K562 (cell line): ENCODE results near the gene ELOVL7. TPM values are rescaled to one million over a fixed set of nuclear protein-coding genes. Genes with fewer than 3 reads are reported as not detected.

Experiments
- CBX8 ChIP-seq: fragments of 200-600 bp; sonication (generic); IDR thresholded peaks from 2 replicates; pipeline ENCODE4 v1.6.1; 2012; ENCODE audit warnings: borderline replicate concordance, mixed run types, low read depth, mild to moderate bottlenecking, moderate library complexity, mixed read lengths, low read length, control low read depth, inconsistent platforms; ENCODE audit not compliant: poor library complexity, severe bottlenecking; ENCODE audit errors: extremely low read depth
- ELF4 ChIP-seq: fragments of 450-650 bp; formaldehyde crosslinking; IDR thresholded peaks from 2 replicates; pipeline ENCODE4 v1.4.0; 2022; ENCODE audit warnings: missing genetic modification characterization
- EZH2 ChIP-seq: IDR thresholded peaks from 2 replicates; pipeline ENCODE4 v1.6.1; 2012; ENCODE audit warnings: low read depth, mild to moderate bottlenecking, inconsistent platforms, low read length, borderline replicate concordance
- GABPB2 ChIP-seq: fragments of 250-450 bp; sonication (Bioruptor Pico); conservative IDR thresholded peaks from 2 replicates; pipeline ENCODE4 v1.5.1; 2021; ENCODE audit warnings: mild to moderate bottlenecking
- HCFC1 ChIP-seq: IDR thresholded peaks from 2 replicates; pipeline ENCODE4 v1.6.1; 2012; ENCODE audit warnings: low read depth, low read length, improper control_type of control experiment
- ILF3 ChIP-seq: fragments of 450-650 bp; IDR thresholded peaks from 2 replicates; pipeline ENCODE4 v1.6.1; 2018; ENCODE audit warnings: antibody characterized with exemption, mild to moderate bottlenecking, moderate library complexity, borderline replicate concordance
- KDM2B ChIP-seq: fragments of 250-450 bp; sonication (Bioruptor Pico); IDR thresholded peaks from 2 replicates; pipeline ENCODE4 v1.8.0; 2021; ENCODE audit warnings: mild to moderate bottlenecking, moderate library complexity
- RFX5 ChIP-seq: IDR thresholded peaks from 2 replicates; pipeline ENCODE4 v1.6.1; 2011; ENCODE audit warnings: low read depth, mild to moderate bottlenecking, improper control_type of control experiment, low read length
- RREB1 ChIP-seq: fragments of 250-450 bp; sonication (Bioruptor Pico); IDR thresholded peaks from 2 replicates; pipeline ENCODE4 v1.4.0; 2020
- SAFB ChIP-seq: fragments of 200-400 bp; formaldehyde crosslinking; IDR thresholded peaks from 2 replicates; pipeline ENCODE4 v1.6.1; 2017; ENCODE audit warnings: low read depth, low read length, borderline replicate concordance
- SFPQ ChIP-seq: fragments of 200-400 bp; formaldehyde crosslinking; IDR thresholded peaks from 2 replicates; pipeline ENCODE4 v1.6.1; 2017; ENCODE audit warnings: mild to moderate bottlenecking, low read depth, low read length, moderate library complexity
- ZNF143 ChIP-seq: sonication (generic); formaldehyde crosslinking; IDR thresholded peaks from 2 replicates; pipeline ENCODE4 v1.9.0; 2022; ENCODE audit warnings: mild to moderate bottlenecking, missing genetic modification reagents
- ZNF444 ChIP-seq: fragments of 250-450 bp; sonication (Bioruptor Pico); IDR thresholded peaks from 2 replicates; pipeline ENCODE4 v1.4.0; 2020; ENCODE audit warnings: mild to moderate bottlenecking, moderate library complexity
- ZNF696 ChIP-seq: fragments of 250-450 bp; sonication (Bioruptor Pico); conservative IDR thresholded peaks from 2 replicates; pipeline ENCODE4 v1.4.0; 2020; ENCODE audit warnings: mild to moderate bottlenecking, moderate library complexity
- polyA plus RNA-seq, 8 experiments: library from polyadenylated mRNA; depleted of rRNA in 4 of 8; stranded (reverse) in 5 of 8; unstranded in 3 of 8; fragments of >200 nt; fragmentation: Nextera tagmentation in 2 of 8; fragmentation: Illumina TruSeq in 1 of 8; extraction: Ambion mirVana in 2 of 8; extraction: Trizol in 1 of 8; gene quantifications; 2 replicates each; pipeline versions ENCODE4 v1.2.1 to v1.2.3, GENCODE V29; 2011 to 2014; ENCODE audit warnings: inconsistent platforms in 1 of 8, missing spikeins in 1 of 8
- total RNA-seq, 7 experiments: library from RNA; depleted of rRNA in 6 of 7; stranded (reverse); fragments of >200 nt in 6 of 7; fragmentation: Illumina TruSeq in 2 of 7; extraction: Trizol in 2 of 7; gene quantifications; 2 replicates each; pipeline versions ENCODE4 v1.2.1 to v1.2.3, GENCODE V29; 2011 to 2021; ENCODE audit warnings: low replicate concordance in 1 of 7
- TF ChIP-seq, protein P1 (sequence below): fragments of 250-450 bp; sonication (Bioruptor Pico); IDR thresholded peaks from 2 replicates; pipeline ENCODE4 v1.5.0; 2021; ENCODE audit warnings: mild to moderate bottlenecking, borderline replicate concordance

ELOVL7 gene
- total and polyA plus RNA-seq, 9 of the 15 experiments (the other 6 are each of a cell fraction or from before 2014, with no cell fraction given) = 4.5 to 12.3 (median 6.9) TPM

GRCh38 chr5:60820593-60821487 is 23.2 kb downstream of the ELOVL7 start (continued):
- TF ChIP-seq RREB1 (CRISPR knock-in tag) (0 out of 2 replicates have a peak, but pooled peaks have one; percentile 25), ZNF444 (CRISPR knock-in tag) (no peak), SFPQ (no peak), CBX8 (no peak), EZH2 (no peak), ELF4 (CRISPR knock-in tag) (peak; percentile 90), RFX5 (no peak), GABPB2 (CRISPR knock-in tag) (no peak), KDM2B (CRISPR knock-in tag) (no peak), ZNF143 (CRISPR knock-in tag) (no peak), SAFB (no peak), ILF3 (no peak), ZNF696 (CRISPR knock-in tag) (no peak), HCFC1 (no peak; the same call in 1 of the 2 replicates)
- TF ChIP-seq, protein P1, sequence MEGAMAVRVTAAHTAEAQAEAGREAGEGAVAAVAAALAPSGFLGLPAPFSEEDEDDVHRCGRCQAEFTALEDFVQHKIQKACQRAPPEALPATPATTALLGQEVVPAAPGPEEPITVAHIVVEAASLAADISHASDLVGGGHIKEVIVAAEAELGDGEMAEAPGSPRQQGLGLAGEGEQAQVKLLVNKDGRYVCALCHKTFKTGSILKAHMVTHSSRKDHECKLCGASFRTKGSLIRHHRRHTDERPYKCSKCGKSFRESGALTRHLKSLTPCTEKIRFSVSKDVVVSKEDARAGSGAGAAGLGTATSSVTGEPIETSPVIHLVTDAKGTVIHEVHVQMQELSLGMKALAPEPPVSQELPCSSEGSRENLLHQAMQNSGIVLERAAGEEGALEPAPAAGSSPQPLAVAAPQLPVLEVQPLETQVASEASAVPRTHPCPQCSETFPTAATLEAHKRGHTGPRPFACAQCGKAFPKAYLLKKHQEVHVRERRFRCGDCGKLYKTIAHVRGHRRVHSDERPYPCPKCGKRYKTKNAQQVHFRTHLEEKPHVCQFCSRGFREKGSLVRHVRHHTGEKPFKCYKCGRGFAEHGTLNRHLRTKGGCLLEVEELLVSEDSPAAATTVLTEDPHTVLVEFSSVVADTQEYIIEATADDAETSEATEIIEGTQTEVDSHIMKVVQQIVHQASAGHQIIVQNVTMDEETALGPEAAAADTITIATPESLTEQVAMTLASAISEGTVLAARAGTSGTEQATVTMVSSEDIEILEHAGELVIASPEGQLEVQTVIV (CRISPR knock-in tag) = no peak
